Adrenal gland (tissue), 5 donors: Measurements from ENCODE around the gene TPX2.

Experiments used
- POLR2A ChIP-seq, 2 donors: fragments of 450-650 bp; IDR thresholded peaks; one replicate each; pipeline ENCODE4 v1.6.1; 2017; ENCODE audit warnings: antibody characterized with exemption in 2 of 2, mild to moderate bottlenecking in 2 of 2, moderate library complexity in 1 of 2
- TF ChIP-seq, protein P1 (sequence below), 6 experiments: fragments of 450-650 bp in 4 of 6; fragments of 200-600 bp in 2 of 6; sonication (generic) in 1 of 6; IDR thresholded peaks; 1 replicate in 5 of 6; 2 replicates in 1 of 6; pipeline versions ENCODE4 v1.5.1 to v1.8.0; 2016 to 2021; ENCODE audit warnings: antibody characterized with exemption in 6 of 6, mild to moderate bottlenecking in 2 of 6, moderate library complexity in 1 of 6
- donor health status: DM: no; HTN: no; CAD: no.

- TF ChIP-seq, protein P1, sequence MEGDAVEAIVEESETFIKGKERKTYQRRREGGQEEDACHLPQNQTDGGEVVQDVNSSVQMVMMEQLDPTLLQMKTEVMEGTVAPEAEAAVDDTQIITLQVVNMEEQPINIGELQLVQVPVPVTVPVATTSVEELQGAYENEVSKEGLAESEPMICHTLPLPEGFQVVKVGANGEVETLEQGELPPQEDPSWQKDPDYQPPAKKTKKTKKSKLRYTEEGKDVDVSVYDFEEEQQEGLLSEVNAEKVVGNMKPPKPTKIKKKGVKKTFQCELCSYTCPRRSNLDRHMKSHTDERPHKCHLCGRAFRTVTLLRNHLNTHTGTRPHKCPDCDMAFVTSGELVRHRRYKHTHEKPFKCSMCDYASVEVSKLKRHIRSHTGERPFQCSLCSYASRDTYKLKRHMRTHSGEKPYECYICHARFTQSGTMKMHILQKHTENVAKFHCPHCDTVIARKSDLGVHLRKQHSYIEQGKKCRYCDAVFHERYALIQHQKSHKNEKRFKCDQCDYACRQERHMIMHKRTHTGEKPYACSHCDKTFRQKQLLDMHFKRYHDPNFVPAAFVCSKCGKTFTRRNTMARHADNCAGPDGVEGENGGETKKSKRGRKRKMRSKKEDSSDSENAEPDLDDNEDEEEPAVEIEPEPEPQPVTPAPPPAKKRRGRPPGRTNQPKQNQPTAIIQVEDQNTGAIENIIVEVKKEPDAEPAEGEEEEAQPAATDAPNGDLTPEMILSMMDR (IDR thresholded peaks at IDR 0.05) = no peak
- no peak for TF ChIP-seq POLR2A (IDR thresholded peaks at IDR 0.05)
Observed at GRCh38 chr20:31849306-31849930, 110.3 kb downstream of the TPX2 start.
